ENCODE data around the gene MNX1.
A peak's percentile ranks its signal among the peaks of the same experiment; 100 is the strongest.

Gene MNX1

GRCh38 chr7:157009170-157009777 is 1.2 kb downstream of the MNX1 start:
- Histone ChIP-seq H3K36me3 (ENCODE audit: control insufficient read depth in 1 of 2, insufficient read depth in 2 of 2, low read length in 2 of 2) (no peaks in the 10 kb centered on the region), H3K4me3 (ENCODE audit: low read depth in 1 of 2, low read length in 2 of 2) (peak overlapping the region; percentile 71 to 75), H3K27ac (ENCODE audit: low read depth, low read length) (peak overlapping the region; percentile 41), H3K9ac (ENCODE audit: low read depth in 1 of 2, low read length in 2 of 2) (peak overlapping the region; percentile 74 to 82), H3K27me3 (ENCODE audit: control insufficient read depth in 1 of 2, insufficient read depth in 2 of 2, low read length in 2 of 2) (peaks cover 3 to 17% of the 10 kb centered on the region in 2 donors), H3K9me3 (ENCODE audit: control insufficient read depth in 1 of 2, low read length in 2 of 2) (no peaks in the 10 kb centered on the region), H3K4me1 (ENCODE audit: control insufficient read depth in 1 of 2, insufficient read depth in 2 of 2, low read length in 2 of 2) (peaks cover 36 to 43% of the 10 kb centered on the region in 2 donors)

GRCh38 chr7:157008206-157009169 is 2.0 kb downstream of the MNX1 start:
- Histone ChIP-seq H3K36me3 (ENCODE audit: control insufficient read depth in 1 of 2, insufficient read depth in 2 of 2, low read length in 2 of 2) (no peaks in the 10 kb centered on the region), H3K4me3 (ENCODE audit: low read depth in 1 of 2, low read length in 2 of 2) (peak overlapping the region; percentile 71 to 75), H3K9ac (ENCODE audit: low read depth in 1 of 2, low read length in 2 of 2) (peak overlapping the region; percentile 74 to 82), H3K27me3 (ENCODE audit: control insufficient read depth in 1 of 2, insufficient read depth in 2 of 2, low read length in 2 of 2) (peaks cover 4 to 14% of the 10 kb centered on the region in 2 donors), H3K4me1 (ENCODE audit: control insufficient read depth in 1 of 2, insufficient read depth in 2 of 2, low read length in 2 of 2) (peaks cover 38 to 39% of the 10 kb centered on the region in 2 donors), H3K27ac (ENCODE audit: low read depth, low read length) (peak overlapping the region; percentile 41), H3K9me3 (ENCODE audit: control insufficient read depth in 1 of 2, low read length in 2 of 2) (no peaks in the 10 kb centered on the region)

GRCh38 chr7:157007470-157008066 is 2.9 kb downstream of the MNX1 start:
- Histone ChIP-seq H3K27me3 (ENCODE audit: control insufficient read depth in 1 of 2, insufficient read depth in 2 of 2, low read length in 2 of 2) (peaks cover 5 to 16% of the 10 kb centered on the region in 2 donors), H3K4me3 (ENCODE audit: low read depth in 1 of 2, low read length in 2 of 2) (peak overlapping the region; percentile 71 to 75), H3K36me3 (ENCODE audit: control insufficient read depth in 1 of 2, insufficient read depth in 2 of 2, low read length in 2 of 2) (no peaks in the 10 kb centered on the region), H3K9me3 (ENCODE audit: control insufficient read depth in 1 of 2, low read length in 2 of 2) (no peaks in the 10 kb centered on the region), H3K27ac (ENCODE audit: low read depth, low read length) (no peak overlapping the region), H3K4me1 (ENCODE audit: control insufficient read depth in 1 of 2, insufficient read depth in 2 of 2, low read length in 2 of 2) (peaks cover 33 to 48% of the 10 kb centered on the region in 2 donors), H3K9ac (ENCODE audit: low read depth in 1 of 2, low read length in 2 of 2) (peak overlapping the region; percentile 74 to 82)

- H3K4me3 ChIP-seq (ENCODE audit: low read depth in 1 of 2, low read length in 2 of 2), result peak overlapping the region; percentile 71 to 75
- H3K27me3 ChIP-seq (ENCODE audit: control insufficient read depth in 1 of 2, insufficient read depth in 2 of 2, low read length in 2 of 2), result peaks cover 10 to 23% of the 10 kb centered on the region in 2 donors
- peak overlapping the region; percentile 74 to 82 for H3K9ac ChIP-seq (ENCODE audit: low read depth in 1 of 2, low read length in 2 of 2)
- H3K36me3 ChIP-seq (ENCODE audit: control insufficient read depth in 1 of 2, insufficient read depth in 2 of 2, low read length in 2 of 2), result no peaks in the 10 kb centered on the region
- peaks cover 31 to 47% of the 10 kb centered on the region in 2 donors for H3K4me1 ChIP-seq (ENCODE audit: control insufficient read depth in 1 of 2, insufficient read depth in 2 of 2, low read length in 2 of 2)
- H3K9me3 ChIP-seq (ENCODE audit: control insufficient read depth in 1 of 2, low read length in 2 of 2), result no peaks in the 10 kb centered on the region
- no peak overlapping the region for H3K27ac ChIP-seq (ENCODE audit: low read depth, low read length)
These were observed 3.5 kb downstream of the MNX1 start for GRCh38 chr7:157006829-157007469.

GRCh38 chr7:157006205-157006747 is 4.2 kb downstream of the MNX1 start:
- peaks cover 25 to 41% of the 10 kb centered on the region in 2 donors for H3K4me1 ChIP-seq (ENCODE audit: control insufficient read depth in 1 of 2, insufficient read depth in 2 of 2, low read length in 2 of 2)
- no peaks in the 10 kb centered on the region for H3K9me3 ChIP-seq (ENCODE audit: control insufficient read depth in 1 of 2, low read length in 2 of 2)
- peak overlapping the region in 1 of 2 donors; percentile 82 for H3K9ac ChIP-seq (ENCODE audit: low read depth in 1 of 2, low read length in 2 of 2)
- no peaks in the 10 kb centered on the region for H3K36me3 ChIP-seq (ENCODE audit: control insufficient read depth in 1 of 2, insufficient read depth in 2 of 2, low read length in 2 of 2)
- H3K27me3 ChIP-seq (ENCODE audit: control insufficient read depth in 1 of 2, insufficient read depth in 2 of 2, low read length in 2 of 2), result peaks cover 14 to 21% of the 10 kb centered on the region in 2 donors
- H3K27ac ChIP-seq (ENCODE audit: low read depth, low read length), result no peak overlapping the region
- H3K4me3 ChIP-seq (ENCODE audit: low read depth in 1 of 2, low read length in 2 of 2), result peak overlapping the region in 1 of 2 donors; percentile 75

- Histone ChIP-seq H3K27me3 (ENCODE audit: control insufficient read depth in 1 of 2, insufficient read depth in 2 of 2, low read length in 2 of 2) (peaks cover 17 to 18% of the 10 kb centered on the region in 2 donors), H3K4me1 (ENCODE audit: control insufficient read depth in 1 of 2, insufficient read depth in 2 of 2, low read length in 2 of 2) (peaks cover 26 to 44% of the 10 kb centered on the region in 2 donors), H3K27ac (ENCODE audit: low read depth, low read length) (no peak overlapping the region)
These were observed 4.8 kb downstream of the MNX1 start for GRCh38 chr7:157005456-157006204.

GRCh38 chr7:157004521-157005455 is 5.7 kb downstream of the MNX1 start:
- H3K9ac ChIP-seq (ENCODE audit: low read depth in 1 of 2, low read length in 2 of 2), result no peak overlapping the region
- H3K36me3 ChIP-seq (ENCODE audit: control insufficient read depth in 1 of 2, insufficient read depth in 2 of 2, low read length in 2 of 2), result no peaks in the 10 kb centered on the region
- H3K4me3 ChIP-seq (ENCODE audit: low read depth in 1 of 2, low read length in 2 of 2), result no peak overlapping the region
- H3K4me1 ChIP-seq (ENCODE audit: control insufficient read depth in 1 of 2, insufficient read depth in 2 of 2, low read length in 2 of 2), result peaks cover 27 to 45% of the 10 kb centered on the region in 2 donors
- H3K27me3 ChIP-seq (ENCODE audit: control insufficient read depth in 1 of 2, insufficient read depth in 2 of 2, low read length in 2 of 2), result peaks cover 18 to 20% of the 10 kb centered on the region in 2 donors
- H3K9me3 ChIP-seq (ENCODE audit: control insufficient read depth in 1 of 2, low read length in 2 of 2), result no peaks in the 10 kb centered on the region
- H3K27ac ChIP-seq (ENCODE audit: low read depth, low read length), result no peak overlapping the region

More at GRCh38 chr7:157005456-157006204, 4.8 kb downstream of the MNX1 start:
- Histone ChIP-seq H3K4me3 (ENCODE audit: low read depth in 1 of 2, low read length in 2 of 2) (no peak overlapping the region), H3K9ac (ENCODE audit: low read depth in 1 of 2, low read length in 2 of 2) (no peak overlapping the region), H3K9me3 (ENCODE audit: control insufficient read depth in 1 of 2, low read length in 2 of 2) (no peaks in the 10 kb centered on the region), H3K36me3 (ENCODE audit: control insufficient read depth in 1 of 2, insufficient read depth in 2 of 2, low read length in 2 of 2) (no peaks in the 10 kb centered on the region)

GRCh38 chr7:157003756-157004520 is 6.5 kb downstream of the MNX1 start:
- H3K4me1 ChIP-seq (ENCODE audit: control insufficient read depth in 1 of 2, insufficient read depth in 2 of 2, low read length in 2 of 2), result peaks cover 31 to 50% of the 10 kb centered on the region in 2 donors

More at GRCh38 chr7:157003756-157004520, 6.5 kb downstream of the MNX1 start:
- H3K27ac ChIP-seq (ENCODE audit: low read depth, low read length), result no peak overlapping the region
- H3K27me3 ChIP-seq (ENCODE audit: control insufficient read depth in 1 of 2, insufficient read depth in 2 of 2, low read length in 2 of 2), result peaks cover 18 to 20% of the 10 kb centered on the region in 2 donors
- peak overlapping the region in 1 of 2 donors; percentile 32 for H3K4me3 ChIP-seq (ENCODE audit: low read depth in 1 of 2, low read length in 2 of 2)
- no peaks in the 10 kb centered on the region for H3K9me3 ChIP-seq (ENCODE audit: control insufficient read depth in 1 of 2, low read length in 2 of 2)
- no peak overlapping the region for H3K9ac ChIP-seq (ENCODE audit: low read depth in 1 of 2, low read length in 2 of 2)
- no peaks in the 10 kb centered on the region for H3K36me3 ChIP-seq (ENCODE audit: control insufficient read depth in 1 of 2, insufficient read depth in 2 of 2, low read length in 2 of 2)

Measured in duodenal mucosa (tissue), 2 donors.